NOMO-1 treated with DMSO at 0.1 percent for 48 hours (cell line): Measurements from ENCODE around the gene IPPK.

Source experiments
- DNase-seq: peaks from one replicate; lab custom pipeline; 2025; ENCODE audit not compliant: unreplicated experiment; lab: John Stamatoyannopoulos, UW

IPPK gene

GRCh38 chr9:92657296-92658094 is 12.4 kb downstream of the IPPK start:
- no peak for DNase-seq

- DNase-seq = no peak
Observed at GRCh38 chr9:92656537-92656925, 13.4 kb downstream of the IPPK start.

- DNase-seq = no peak
Observed at GRCh38 chr9:92655896-92656536, 13.9 kb downstream of the IPPK start.

GRCh38 chr9:92655366-92655765 is 14.6 kb downstream of the IPPK start:
- no peak for DNase-seq

- no peak for DNase-seq
Observed at GRCh38 chr9:92654481-92655301, 15.2 kb downstream of the IPPK start.

- no peak for DNase-seq
Observed at GRCh38 chr9:92652461-92652860, 17.5 kb downstream of the IPPK start.

- no peak for DNase-seq
Observed at GRCh38 chr9:92650839-92651621, 18.9 kb downstream of the IPPK start.

GRCh38 chr9:92650296-92650695 is 19.6 kb downstream of the IPPK start:
- DNase-seq = no peak

GRCh38 chr9:92649007-92649406 is 20.9 kb downstream of the IPPK start:
- DNase-seq = no peak

GRCh38 chr9:92648474-92648971 is 21.4 kb downstream of the IPPK start:
- no peak for DNase-seq

- no peak for DNase-seq
Observed at GRCh38 chr9:92647671-92648473, 22.1 kb downstream of the IPPK start.

- DNase-seq = no peak
Observed at GRCh38 chr9:92645041-92645440, 24.9 kb downstream of the IPPK start.

GRCh38 chr9:92644278-92644677 is 25.7 kb downstream of the IPPK start:
- no peak for DNase-seq

GRCh38 chr9:92642564-92642963 is 27.4 kb downstream of the IPPK start:
- no peak for DNase-seq

GRCh38 chr9:92642041-92642451 is 27.9 kb downstream of the IPPK start:
- no peak for DNase-seq

GRCh38 chr9:92641092-92641809 is 28.7 kb downstream of the IPPK start:
- no peak for DNase-seq

- no peak for DNase-seq
Observed at GRCh38 chr9:92640398-92641091, 29.4 kb downstream of the IPPK start.

- no peak for DNase-seq
Observed at GRCh38 chr9:92639791-92640271, 30.1 kb downstream of the IPPK start.

- DNase-seq = no peak
Observed at GRCh38 chr9:92639124-92639523, 30.8 kb downstream of the IPPK start.
